GM21423 (cell line): ENCODE results near the gene LSS.
A peak's percentile ranks its signal among the peaks of the same experiment; 100 is the strongest.
"Not testable (repeated sequence)": the region's sequence is repeated elsewhere in the genome, so short reads cannot be mapped to it uniquely, and the experiment has no call there.

Source experiments
- ATAC-seq: cut with Tn5 transposase; IDR thresholded peaks from one replicate; pipeline ENCODE4 v1.9.1; 2021; ENCODE audit warnings: mild to moderate bottlenecking, moderate library complexity; ENCODE audit not compliant: unreplicated experiment

Gene LSS

GRCh38 chr21:46188226-46189212, 40.1 kb downstream of the LSS start:
- no peak for ATAC-seq

DNA sequence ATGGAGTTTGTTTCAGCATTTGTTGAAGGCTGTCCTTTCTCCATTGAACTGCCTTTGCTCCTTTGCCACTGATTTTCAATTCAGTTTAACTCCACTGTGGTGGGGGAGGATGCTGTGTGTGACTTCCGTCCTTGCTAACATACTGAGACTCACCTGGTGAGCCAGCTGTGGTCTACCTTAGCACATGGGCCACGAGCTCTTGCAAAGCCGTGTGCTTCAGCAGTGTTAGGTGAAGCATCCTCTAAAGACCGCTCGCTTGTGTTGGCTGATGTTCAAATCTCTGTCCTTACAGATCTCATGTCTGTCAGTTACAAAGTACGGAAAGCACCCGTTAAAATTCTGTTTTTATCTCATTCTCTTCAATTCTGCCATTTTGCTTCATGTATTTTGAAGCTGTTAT, 40.8 kb downstream of the LSS start:
- no peak for ATAC-seq

GRCh38 chr21:46187261-46187660, 41.3 kb downstream of the LSS start:
- no peak for ATAC-seq

DNA sequence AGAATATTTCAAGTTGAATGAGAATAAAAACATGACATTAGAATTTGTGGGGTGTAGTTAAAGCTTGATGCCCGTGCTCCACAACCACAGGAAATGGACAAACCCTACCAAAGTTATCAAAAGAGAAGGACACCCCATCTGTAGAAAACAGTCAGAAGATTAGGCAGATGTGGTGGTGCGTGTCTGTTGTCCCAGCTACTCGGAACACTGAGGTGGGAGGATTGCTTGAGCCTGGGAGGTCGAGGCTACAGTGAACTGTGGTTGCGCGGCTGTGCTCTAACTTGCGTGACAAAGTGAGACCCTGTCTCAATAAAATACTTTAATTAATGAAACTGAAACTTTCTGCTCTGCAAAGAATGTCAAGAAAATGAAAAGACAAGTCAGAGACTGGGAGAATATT, 42.9 kb downstream of the LSS start:
- no peak for ATAC-seq

GRCh38 chr21:46184625-46185555, 43.7 kb downstream of the LSS start:
- ATAC-seq: peak; percentile 59

- peak; percentile 48 for ATAC-seq
Measured at GRCh38 chr21:46183910-46184624, 44.5 kb downstream of the LSS start, which contains the start of gene SPATC1L. TSS of gene SPATC1L (minus strand) at chr21:46184459. CDS start at chr21:46182816, 1,643 bp downstream.

- ATAC-seq: not testable (repeated sequence)
Measured at GRCh38 chr21:46183337-46183909, 45.2 kb downstream of the LSS start.

DNA sequence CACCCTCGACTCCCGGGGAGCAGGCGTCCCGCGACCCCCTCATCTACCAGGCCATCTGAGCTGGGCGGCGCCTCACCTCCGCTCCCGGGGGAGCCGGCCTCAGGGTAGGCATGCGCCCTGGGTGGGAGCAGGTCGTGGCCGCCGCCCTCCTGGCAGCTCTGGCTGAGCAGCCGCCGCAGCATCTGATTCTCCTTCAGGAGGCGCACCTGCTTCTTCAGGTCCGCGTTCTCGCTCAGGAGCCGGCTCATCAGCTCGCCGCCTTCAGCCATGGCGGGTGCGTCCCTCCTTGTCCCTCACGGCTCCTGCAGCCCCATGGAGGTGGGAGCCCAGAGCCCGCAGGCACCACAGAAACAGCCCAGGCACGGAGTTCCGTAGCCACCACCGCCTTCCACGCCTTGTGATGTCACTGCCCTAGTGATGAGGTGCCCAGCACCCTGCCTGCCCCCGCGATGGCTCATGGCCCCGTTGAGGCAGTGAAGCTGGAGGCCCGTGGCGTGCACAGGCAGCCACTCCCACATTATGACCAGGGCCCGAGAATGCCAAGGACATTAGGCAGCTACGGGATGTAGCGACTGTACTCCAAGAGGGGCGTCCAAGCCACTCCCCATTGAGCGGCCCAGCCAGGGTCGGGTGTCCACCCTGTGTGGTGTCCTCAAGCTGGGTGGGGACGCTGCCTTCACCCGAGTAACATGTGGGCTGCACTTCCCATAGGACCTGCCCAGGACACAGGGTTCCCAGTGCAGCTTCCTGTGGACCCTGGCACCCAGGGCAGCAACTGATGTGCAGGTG, 45.8 kb downstream of the LSS start:
- no peak for ATAC-seq

GRCh38 chr21:46181953-46182547, 46.5 kb downstream of the LSS start:
- ATAC-seq: no peak

DNA sequence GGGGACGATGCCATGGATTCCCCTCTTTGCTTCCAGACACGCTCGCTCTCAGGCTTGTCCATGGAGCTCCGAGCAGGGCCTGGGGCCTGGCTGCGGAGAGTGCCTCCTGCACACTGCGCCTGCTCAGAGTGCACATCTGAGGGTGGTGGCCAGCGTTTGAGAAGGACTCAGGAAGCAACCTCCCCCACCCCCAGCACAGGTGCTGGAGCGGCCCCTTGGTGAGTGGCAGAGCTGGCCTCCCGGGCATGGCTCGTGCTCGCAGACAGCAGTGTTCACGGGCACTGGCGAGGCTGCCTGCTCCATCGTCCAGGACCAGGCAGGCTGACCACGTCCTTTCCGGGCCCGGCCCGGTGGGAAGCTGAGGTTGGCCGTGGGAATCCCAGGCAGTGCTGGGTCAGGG, 47.1 kb downstream of the LSS start:
- ATAC-seq: no peak

DNA sequence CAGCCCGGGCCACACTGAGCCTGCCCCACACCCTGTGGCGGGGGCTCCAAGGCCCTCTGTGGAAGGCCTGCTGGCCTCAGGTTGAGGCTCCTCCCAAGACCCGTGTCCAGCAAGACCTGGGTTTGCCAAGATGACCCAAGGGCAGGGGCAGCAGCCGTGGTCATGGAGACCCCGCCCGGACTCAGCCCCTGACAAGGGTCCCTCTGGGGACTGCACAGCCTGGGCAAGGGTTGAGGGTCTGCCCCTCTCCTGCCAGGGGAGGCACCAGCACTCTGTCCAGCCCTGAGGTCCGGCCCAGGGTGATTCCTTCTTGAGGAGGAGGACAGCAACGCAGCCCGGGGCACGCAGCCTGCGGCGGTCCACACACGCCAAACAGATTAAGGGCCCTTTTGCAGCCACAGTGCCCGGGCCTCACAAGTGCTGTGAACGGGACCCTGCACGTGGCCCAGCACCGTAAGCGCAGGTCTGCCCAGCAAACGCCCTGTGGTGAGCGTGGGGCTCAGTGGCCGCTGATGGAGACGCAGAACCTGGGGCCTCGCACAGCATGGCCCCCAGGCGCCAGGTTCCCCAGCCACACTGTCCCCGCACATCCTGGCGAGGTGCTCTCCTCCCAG, 47.7 kb downstream of the LSS start:
- ATAC-seq: no peak

- ATAC-seq: no peak
Measured at GRCh38 chr21:46180079-46180722, 48.4 kb downstream of the LSS start.

GRCh38 chr21:46179708-46180078, 48.9 kb downstream of the LSS start:
- no peak for ATAC-seq

DNA sequence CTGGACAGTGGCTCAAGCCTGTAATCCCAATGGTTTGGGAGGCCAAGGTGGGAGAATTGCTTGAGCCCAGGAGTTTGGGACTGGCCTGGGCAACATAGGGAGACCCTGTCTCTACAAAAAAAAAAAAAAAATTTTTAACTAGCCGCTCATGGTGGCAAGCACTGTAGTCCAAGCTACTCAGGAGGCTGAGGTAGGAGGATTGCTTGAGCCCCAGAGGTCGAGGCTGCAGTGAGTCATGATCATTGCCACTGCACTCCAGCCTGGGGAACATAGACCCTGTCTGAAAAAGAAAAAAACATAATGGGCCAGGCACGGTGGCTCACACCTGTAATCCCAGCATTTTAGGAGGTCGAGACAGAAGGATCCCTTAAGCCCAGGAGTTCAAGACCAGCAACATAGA, 49.6 kb downstream of the LSS start:
- ATAC-seq: no peak

DNA sequence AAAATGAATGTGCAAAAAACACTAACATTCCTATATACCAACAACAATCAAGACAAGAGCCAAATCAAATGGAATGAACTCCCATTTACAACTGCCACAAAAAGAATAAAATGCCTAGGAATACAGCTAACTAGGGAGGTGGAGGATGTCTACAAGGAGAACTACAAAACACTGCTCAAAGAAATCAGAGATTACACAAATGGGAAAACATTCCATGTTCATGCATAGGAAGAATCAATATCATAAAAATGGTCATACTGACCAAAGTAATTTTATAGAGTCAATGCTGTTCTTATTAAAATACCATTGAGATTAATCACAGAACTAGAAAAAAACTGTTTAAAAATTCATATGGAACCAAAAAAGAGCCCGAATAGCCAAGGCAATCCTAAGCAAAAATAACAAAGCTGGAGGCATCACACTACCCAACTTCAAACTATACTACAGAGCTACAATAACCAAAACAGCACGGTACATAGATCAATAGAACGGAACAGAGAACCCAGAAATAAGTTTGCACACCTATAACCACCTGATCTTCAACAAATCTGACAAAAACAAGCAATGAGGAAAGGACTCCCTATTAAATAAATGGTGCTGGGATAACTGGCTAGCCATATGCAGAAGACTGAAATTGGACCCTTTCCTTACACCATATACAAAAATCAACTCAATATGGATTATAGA, 52.0 kb downstream of the LSS start:
- not testable (repeated sequence) for ATAC-seq

DNA sequence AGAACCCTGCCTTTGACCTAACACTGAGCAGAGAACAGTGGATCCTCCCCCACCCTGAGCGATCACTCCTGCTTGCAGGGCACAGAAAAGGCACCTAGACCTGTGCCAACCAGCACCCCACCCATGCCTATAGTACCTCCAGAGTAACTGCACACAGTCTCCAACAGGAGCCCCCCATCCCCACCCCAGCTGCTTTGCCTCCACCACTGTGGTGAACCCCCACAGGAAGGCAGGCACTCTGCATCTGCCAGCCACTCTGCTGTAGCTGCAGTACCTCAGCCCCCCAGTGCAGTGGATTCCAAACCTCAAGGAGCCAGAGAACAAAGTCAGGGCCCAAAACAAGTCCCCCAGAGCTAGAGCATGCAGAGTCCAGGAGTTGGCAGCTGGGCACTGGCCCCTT, 55.0 kb downstream of the LSS start:
- no peak for ATAC-seq

DNA sequence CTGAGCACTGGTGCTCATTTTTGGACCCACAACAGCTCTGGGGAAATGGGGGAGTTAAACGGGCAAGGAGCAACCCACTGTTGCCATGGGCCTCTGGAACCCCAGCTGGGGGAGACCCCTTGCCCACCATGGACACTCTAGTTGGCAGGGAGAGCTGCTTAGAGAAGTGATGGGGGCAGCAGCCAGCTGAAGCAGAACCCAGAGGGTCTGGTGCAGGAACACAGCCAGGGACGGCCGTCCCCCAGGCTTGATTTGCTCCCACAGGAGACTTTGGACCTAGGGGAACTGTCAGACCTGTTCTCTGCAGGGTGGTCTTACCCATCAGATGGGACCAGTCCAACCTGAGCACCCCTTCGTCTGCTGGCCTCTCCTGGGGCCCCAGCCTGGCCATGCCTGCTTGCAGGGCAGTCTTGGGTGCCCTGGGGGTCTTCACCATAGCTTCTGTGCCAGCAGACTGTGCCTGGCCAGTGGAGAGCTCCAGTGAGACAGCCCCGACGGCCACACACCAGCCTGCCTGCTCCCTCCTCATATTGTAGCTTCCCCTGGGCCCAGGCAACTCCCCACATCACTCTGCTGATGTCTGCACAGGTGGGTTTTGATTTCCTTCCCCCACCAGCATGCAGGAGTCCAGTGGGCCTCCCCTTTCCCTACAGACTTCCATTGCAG, 55.6 kb downstream of the LSS start:
- ATAC-seq: no peak
